ENCODE data around the gene AFF2.

The AFF2 gene

DNA sequence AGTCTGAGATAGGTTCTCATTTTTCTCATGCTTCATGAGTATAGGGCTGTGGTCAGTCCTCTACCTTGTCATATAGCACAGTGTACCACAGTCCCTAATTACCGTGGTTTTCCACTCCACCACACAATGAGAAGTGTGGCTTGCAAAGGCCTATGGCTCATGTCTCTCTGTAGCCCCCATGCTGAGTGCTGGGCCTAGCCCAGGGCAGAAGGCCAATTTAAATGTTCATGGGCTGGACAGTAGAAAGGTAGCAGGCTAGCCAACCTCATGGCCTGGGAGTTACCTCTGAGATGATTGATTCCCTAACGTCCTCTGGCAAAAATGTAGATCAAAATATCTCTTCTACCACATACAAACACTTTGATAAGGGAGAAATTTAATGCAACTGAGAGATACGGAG is 222.5 kb downstream of the AFF2 start:
- Histone ChIP-seq H3K36me3 (no peaks in the 10 kb centered on the region), H3K4me3 (ENCODE audit: low read depth, low read length) (no peak overlapping the region), H3K9me3 (no peaks in the 10 kb centered on the region), H3K4me1 (no peaks in the 10 kb centered on the region), H3K27me3 (no peaks in the 10 kb centered on the region)
- DNase-seq, result no peak
- TF ChIP-seq, protein P1, sequence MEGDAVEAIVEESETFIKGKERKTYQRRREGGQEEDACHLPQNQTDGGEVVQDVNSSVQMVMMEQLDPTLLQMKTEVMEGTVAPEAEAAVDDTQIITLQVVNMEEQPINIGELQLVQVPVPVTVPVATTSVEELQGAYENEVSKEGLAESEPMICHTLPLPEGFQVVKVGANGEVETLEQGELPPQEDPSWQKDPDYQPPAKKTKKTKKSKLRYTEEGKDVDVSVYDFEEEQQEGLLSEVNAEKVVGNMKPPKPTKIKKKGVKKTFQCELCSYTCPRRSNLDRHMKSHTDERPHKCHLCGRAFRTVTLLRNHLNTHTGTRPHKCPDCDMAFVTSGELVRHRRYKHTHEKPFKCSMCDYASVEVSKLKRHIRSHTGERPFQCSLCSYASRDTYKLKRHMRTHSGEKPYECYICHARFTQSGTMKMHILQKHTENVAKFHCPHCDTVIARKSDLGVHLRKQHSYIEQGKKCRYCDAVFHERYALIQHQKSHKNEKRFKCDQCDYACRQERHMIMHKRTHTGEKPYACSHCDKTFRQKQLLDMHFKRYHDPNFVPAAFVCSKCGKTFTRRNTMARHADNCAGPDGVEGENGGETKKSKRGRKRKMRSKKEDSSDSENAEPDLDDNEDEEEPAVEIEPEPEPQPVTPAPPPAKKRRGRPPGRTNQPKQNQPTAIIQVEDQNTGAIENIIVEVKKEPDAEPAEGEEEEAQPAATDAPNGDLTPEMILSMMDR (IDR thresholded peaks at IDR 0.05; ENCODE audit: low read depth, low read length), result no peak

DNA sequence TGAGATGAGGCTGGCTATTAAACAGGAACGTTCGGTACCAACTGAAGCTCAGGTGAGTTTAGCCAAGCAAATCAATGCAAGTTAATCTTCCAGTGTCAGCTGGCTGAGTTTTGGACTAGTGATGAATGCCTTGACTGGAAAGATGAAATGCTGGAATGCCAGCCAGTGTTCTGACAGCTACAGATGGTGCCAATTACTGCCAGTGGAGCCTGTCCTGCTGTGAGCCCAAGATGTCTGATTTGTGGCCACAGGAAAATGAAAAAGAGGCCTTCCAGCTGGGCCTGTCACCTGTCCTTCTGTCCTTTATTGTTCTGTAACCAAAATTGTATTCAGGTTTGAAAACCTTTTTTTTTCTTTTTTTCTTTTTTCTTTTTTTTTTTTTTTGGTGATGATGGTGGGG is 223.1 kb downstream of the AFF2 start:
- no peaks in the 10 kb centered on the region for H3K27me3 ChIP-seq
- no peaks in the 10 kb centered on the region for H3K9me3 ChIP-seq
- H3K36me3 ChIP-seq, result no peaks in the 10 kb centered on the region
- DNase-seq, result no peak
- H3K4me3 ChIP-seq (ENCODE audit: low read depth, low read length), result no peak overlapping the region
- H3K4me1 ChIP-seq, result no peaks in the 10 kb centered on the region
- TF ChIP-seq, protein P1 (IDR thresholded peaks at IDR 0.05; ENCODE audit: low read depth, low read length), result no peak

DNA sequence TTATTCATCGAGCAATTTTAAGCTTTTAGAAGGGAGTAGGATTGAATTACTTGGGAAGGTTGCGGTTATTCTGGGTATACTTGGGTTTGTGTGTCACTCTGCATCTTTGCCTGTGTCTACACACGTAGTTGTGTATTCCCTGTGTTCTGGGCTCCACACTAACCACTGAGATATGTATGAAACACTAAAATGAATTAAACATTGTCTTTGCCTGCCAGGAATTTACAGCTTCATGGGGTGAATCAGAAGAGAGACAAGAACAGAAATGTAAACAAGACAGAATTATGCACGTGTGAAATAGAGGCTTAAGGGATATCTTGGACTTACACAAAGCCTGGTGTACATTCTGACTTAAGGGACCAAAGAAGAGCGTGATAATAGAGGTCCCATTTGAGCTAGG is 228.5 kb downstream of the AFF2 start:
- no peak overlapping the region for H3K4me3 ChIP-seq (ENCODE audit: low read depth, low read length)
- DNase-seq, result no peak
- no peaks in the 10 kb centered on the region for H3K27me3 ChIP-seq
- H3K4me1 ChIP-seq, result no peaks in the 10 kb centered on the region
- no peaks in the 10 kb centered on the region for H3K9me3 ChIP-seq
- TF ChIP-seq, protein P1 (IDR thresholded peaks at IDR 0.05; ENCODE audit: low read depth, low read length), result no peak
- H3K36me3 ChIP-seq, result no peaks in the 10 kb centered on the region

DNA sequence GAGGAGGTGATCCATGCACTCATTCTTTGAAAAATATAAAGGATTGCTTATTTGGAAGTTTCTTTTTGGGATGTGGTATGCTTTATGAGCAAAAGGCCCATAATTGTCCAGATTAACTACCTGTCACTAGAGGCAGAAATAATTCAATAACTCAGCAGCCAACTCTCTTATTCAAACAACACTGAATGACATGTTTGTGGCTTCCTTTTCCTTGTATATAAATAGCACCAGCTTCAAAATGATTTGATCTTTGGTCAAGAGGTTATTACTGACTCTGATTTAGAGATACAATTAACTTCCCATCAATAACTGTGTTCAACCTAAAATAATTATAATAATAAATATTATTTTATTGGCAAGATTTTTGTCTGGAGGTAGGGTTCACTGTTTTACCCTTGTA is 232.3 kb downstream of the AFF2 start:
- DNase-seq, result no peak
- Histone ChIP-seq H3K4me1 (no peaks in the 10 kb centered on the region), H3K27me3 (no peaks in the 10 kb centered on the region), H3K4me3 (ENCODE audit: low read depth, low read length) (no peak overlapping the region), H3K9me3 (no peaks in the 10 kb centered on the region), H3K36me3 (no peaks in the 10 kb centered on the region)
- TF ChIP-seq, protein P1 (IDR thresholded peaks at IDR 0.05; ENCODE audit: low read depth, low read length), result no peak

DNA sequence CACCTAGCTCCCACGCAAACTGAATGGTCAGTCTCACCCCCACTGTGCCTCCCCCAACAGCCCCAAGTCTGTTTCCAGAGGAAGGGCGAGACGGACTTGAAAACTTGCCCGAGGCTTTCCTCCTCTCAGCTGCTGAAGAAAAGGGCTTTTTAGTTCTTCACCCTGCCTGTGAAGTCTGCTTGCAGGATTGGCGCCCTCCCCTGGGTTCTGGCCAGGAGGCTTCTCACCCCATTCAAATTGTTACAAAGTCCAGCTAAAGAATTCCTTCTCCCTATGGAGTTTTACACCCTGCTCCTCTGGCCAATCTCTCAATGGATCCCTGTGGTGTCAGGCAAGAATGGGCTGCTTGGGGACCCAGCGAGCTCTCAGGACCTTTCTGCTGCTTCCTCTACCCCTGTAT is 241.0 kb downstream of the AFF2 start:
- Histone ChIP-seq H3K27me3 (no peaks in the 10 kb centered on the region), H3K4me1 (no peaks in the 10 kb centered on the region), H3K36me3 (no peaks in the 10 kb centered on the region), H3K9me3 (no peaks in the 10 kb centered on the region), H3K4me3 (ENCODE audit: low read depth, low read length) (no peak overlapping the region)
- DNase-seq, result no peak
- TF ChIP-seq, protein P1 (IDR thresholded peaks at IDR 0.05; ENCODE audit: low read depth, low read length), result no peak

DNA sequence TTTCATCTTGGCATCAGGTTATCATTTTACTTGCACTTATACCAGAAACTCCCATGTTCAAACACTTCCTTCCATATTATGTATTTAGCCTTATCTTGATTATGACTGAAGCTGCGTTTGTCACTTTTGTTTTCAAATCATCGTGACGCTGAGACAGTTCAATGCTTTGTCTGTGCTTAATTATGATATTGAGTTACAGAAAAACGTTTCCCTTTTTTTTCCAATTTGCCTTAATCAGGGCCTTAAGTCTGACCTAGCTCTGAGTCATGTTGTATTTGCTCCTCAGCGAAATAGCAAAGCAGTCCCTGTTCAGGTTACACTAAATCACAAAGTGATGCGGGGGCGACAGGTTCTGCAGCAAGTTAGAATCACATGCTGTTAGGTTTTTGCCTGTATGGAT is 254.7 kb downstream of the AFF2 start:
- Histone ChIP-seq H3K4me3 (ENCODE audit: low read depth, low read length) (no peak overlapping the region), H3K36me3 (no peaks in the 10 kb centered on the region), H3K9me3 (no peaks in the 10 kb centered on the region), H3K27me3 (no peaks in the 10 kb centered on the region), H3K4me1 (no peaks in the 10 kb centered on the region)
- TF ChIP-seq, protein P1 (IDR thresholded peaks at IDR 0.05; ENCODE audit: low read depth, low read length), result no peak
- no peak for DNase-seq
